CD4-positive, alpha-beta T cell treated with Interferon gamma for 1 hour (primary cell): Measurements from ENCODE around the gene TRIM21.
"Not testable (repeated sequence)": the region's sequence is repeated elsewhere in the genome, so short reads cannot be mapped to it uniquely, and the experiment has no call there.

Experiments used
- DNase-seq: peaks from one replicate; pipeline ENCODE4 v3.0.0-alpha.2; 2020

Gene TRIM21

GRCh38 chr11:4393209-4393857, at the start of gene TRIM21:
TSS of gene TRIM21 (minus strand) at chr11:4393702. CDS start at chr11:4390409, 3,293 bp downstream.
- DNase-seq, result peak; percentile 86

GRCh38 chr11:4441515-4441914, 48.0 kb upstream of the TRIM21 start:
- DNase-seq, result no peak

GRCh38 chr11:4436411-4436810, 42.9 kb upstream of the TRIM21 start:
- no peak for DNase-seq

GRCh38 chr11:4433856-4434255, 40.4 kb upstream of the TRIM21 start:
- no peak for DNase-seq

GRCh38 chr11:4430051-4430450, 36.5 kb upstream of the TRIM21 start:
- no peak for DNase-seq

GRCh38 chr11:4418403-4418802, 24.9 kb upstream of the TRIM21 start:
- DNase-seq, result no peak

- no peak for DNase-seq
These were observed 23.3 kb upstream of the TRIM21 start for GRCh38 chr11:4416816-4417215.

- no peak for DNase-seq
These were observed 22.8 kb upstream of the TRIM21 start for GRCh38 chr11:4416306-4416705.

- DNase-seq, result not testable (repeated sequence)
These were observed 12.7 kb upstream of the TRIM21 start for GRCh38 chr11:4406206-4406605.

- no peak for DNase-seq
These were observed 339 bp upstream of the TRIM21 start for GRCh38 chr11:4393858-4394223.

GRCh38 chr11:4388221-4388620, 5.3 kb downstream of the TRIM21 start:
- no peak for DNase-seq

GRCh38 chr11:4385978-4386740, 7.3 kb downstream of the TRIM21 start:
- no peak for DNase-seq

- no peak for DNase-seq
These were observed 11.6 kb downstream of the TRIM21 start for GRCh38 chr11:4381901-4382300.

GRCh38 chr11:4375431-4376140, 17.9 kb downstream of the TRIM21 start:
- DNase-seq, result no peak

- DNase-seq, result no peak
These were observed 23.3 kb downstream of the TRIM21 start for GRCh38 chr11:4370166-4370565.

- DNase-seq, result no peak
These were observed 25.2 kb downstream of the TRIM21 start, which contains the start of gene OR52B4 for GRCh38 chr11:4368286-4368685. TSS of gene OR52B4 (minus strand) at chr11:4368386. CDS start at chr11:4368295, 91 bp downstream.

GRCh38 chr11:4348142-4348541, 45.4 kb downstream of the TRIM21 start:
- not testable (repeated sequence) for DNase-seq

- DNase-seq, result not testable (repeated sequence)
These were observed 48.1 kb downstream of the TRIM21 start for GRCh38 chr11:4345366-4345765.
